GM21528 (cell line): ENCODE measurements around the gene TBC1D1.
"Not testable (repeated sequence)": the region's sequence is repeated elsewhere in the genome, so short reads cannot be mapped to it uniquely, and the experiment has no call there.

Experiments
- ATAC-seq: cut with Tn5 transposase; IDR thresholded peaks from one replicate; pipeline ENCODE4 v1.9.1; 2021; ENCODE audit warnings: mild to moderate bottlenecking, moderate library complexity; ENCODE audit not compliant: unreplicated experiment, low FRiP score

Gene TBC1D1

DNA sequence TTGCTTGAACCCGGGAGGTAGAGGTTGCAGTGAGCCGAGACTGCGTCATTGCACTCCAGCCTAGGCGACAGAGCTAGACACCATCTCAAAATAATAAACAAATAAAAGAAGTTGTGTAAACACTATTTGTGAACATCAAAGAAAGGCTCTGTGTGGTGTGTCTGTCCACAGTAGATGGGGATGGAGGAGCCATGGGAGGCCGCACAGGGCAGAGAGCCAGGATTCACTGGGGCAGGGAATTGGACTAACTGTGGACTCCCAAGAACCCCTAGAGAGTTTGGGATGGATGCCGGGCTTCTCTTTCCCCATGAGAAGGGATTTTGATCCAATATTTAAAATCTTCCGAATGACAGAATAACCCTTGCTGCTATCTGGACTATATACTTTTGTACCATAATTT lies 26.5 kb downstream of the TBC1D1 start:
- ATAC-seq, result no peak

DNA sequence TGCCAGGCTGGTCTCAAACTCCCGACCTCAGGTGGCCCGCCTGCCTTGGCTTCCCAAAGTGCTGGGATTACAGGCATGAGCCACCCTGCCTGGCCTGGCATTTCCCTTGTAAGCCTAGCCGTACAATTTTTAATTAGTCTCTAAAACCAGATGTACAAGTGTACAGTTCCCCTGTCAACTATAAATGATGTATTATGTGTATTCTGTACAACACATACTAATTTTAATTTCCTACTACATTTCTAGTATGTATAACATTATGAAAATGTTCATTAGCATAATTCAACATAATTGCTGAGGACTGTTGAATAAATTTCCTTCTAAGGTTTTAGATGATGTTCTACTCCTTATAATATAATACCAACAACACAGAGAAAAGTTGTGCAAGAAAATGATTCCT lies 27.8 kb downstream of the TBC1D1 start:
- no peak for ATAC-seq

DNA sequence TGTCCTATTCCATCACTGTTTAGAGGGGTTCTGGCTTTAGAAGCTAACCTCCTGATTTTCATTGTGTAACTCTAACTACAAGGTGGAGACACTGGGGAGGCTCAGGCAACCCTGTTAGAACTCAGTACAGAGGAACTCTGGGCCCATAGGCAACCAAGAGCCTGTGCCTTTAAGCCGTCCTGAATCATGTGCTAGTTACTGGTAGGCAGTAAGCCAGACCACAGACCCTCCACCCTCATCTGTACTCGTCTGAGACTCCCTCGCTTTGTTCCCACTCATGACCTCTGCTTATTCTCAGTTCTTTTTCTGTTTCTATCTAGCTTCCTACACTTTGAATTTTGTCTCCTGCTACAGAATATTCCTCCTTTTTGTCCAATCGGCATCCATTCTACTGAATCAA lies 31.4 kb downstream of the TBC1D1 start:
- ATAC-seq, result no peak

DNA sequence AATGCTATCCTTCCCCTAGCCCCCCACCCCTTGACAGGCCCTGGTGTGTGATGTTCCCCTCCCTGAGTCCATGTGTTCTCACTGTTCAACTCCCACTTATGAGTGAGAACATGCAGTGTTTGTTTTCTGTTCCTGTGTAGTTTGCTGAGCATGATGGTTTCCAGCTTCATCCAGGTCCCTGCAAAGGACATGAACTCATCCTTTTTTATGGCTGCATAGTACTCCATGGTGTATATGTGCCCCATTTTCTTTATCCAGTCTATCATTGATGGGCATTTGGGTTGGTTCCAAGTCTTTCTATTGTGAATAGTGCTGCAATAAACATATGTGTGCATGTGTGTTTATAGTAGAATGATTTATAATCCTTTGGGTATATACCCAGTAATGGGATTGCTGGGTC lies 32.2 kb downstream of the TBC1D1 start:
- not testable (repeated sequence) for ATAC-seq

DNA sequence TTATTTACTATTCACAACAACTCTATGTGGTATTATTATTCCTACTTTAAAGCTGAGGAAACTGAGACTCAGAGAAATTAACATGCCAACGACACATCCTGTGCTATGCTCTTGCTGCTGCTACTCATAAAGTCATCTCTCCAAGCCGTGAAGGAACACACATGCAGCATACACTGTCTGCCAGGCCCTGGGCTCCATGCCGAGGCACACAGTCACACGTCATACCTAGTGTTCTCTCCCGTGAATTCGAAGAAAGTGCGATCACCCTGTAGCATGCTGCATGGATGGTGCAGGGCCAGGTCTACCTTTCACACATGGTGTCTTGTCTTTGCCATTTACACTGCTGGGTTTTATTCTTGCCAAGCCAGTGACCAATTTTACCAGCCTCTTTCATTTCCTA lies 34.1 kb downstream of the TBC1D1 start:
- no peak for ATAC-seq

DNA sequence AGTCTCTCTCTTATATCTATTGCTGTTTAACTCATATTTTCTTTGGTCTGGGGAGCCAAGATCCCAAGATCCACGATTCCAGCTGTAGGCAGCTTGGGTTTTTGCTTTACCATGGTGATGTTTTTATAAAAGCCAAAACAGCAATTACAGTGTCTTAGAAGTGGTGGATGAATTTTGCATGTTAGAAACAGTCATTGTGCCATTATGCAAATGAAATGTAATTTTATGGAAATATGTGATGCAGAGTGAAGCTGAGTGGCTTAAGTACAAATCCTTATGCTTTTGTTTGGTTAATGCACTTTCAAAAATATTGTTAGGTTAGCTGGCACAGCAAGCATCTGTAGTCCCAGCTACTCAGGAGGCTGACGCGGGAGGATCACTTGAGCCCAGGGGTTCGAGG lies 36.5 kb downstream of the TBC1D1 start:
- ATAC-seq, result no peak

DNA sequence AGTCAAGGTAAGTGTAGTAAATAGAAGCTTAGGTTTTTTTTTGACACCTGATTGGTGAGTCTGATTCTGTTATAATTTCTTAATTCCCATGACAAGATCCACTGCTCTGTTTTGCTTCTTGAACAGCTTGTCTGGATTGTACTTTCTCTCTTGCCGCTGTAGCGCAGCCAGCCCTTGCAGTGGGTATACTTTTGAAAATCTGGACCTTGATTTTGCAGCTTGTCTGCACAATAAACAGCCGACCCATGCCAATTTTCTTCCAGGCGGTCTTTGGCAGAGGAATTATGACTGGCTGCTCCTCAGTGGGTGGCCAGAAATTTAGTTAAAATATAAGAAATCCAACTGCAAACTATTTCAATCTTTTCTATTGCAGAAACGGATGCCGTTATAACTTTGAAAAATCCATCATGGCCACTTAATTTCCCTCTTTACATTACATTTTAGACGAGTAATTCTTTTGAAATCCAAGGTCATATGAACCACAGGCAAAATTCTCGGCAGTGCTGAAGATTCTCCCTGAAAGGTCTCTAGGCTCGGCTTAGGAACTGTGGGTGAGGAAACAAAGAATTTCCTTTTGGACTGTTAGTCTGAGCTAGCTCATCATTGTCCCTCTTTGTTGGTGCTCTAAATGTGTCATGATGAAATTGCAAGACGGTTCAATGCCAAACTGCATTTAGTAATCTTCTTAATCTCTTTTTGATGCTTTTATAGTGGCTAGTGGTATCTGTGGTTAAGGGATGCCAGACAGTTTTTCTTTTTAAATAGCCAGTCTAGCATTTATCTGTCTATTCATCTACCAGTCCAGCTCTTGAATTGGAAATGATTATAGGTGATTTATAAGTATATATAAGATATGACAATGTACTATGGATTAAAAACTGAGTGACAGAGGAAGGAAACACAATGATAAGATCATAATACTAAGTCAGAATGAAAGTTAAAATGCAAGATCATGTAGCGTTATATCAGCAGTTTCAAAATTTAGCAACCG lies 37.8 kb downstream of the TBC1D1 start:
- ATAC-seq, result no peak

DNA sequence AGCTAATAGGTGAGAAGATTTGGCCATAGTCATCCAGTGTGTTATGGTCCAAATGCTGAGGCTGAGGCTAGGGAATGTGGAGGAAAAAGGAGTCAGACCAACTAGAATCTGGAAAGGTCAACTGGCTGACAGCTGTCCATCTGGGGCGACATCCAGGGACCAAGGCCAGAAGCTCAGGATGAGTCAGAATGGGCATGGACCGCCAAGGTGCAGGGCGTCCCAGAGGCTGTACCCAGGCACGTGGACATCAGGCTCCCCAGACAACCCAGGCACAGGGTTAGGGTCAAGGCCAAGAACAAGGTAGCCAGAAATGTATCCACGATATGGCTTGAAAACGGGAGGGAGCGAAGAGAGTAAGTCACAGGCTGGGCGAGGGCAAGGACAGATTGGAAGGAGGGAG lies 43.2 kb downstream of the TBC1D1 start:
- ATAC-seq, result no peak

DNA sequence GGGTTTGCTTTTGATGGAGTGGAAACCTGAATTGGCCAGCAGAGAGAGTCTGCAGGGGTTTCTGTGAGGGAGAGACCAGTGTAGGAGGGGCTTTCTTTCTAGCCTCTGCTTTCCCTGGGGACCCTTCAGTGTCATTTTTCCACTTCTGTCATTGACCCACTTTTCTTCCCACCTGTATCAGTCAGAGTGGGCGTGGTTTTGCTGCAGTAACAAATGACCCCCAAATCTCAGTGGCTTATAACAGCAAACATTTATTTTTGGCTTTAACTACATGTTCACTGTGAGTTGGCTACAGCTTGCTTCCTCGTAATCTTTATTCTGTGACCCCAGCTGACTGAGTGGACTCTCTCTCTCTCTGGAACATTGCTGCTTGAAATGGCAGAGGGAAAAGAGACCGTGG lies 43.7 kb downstream of the TBC1D1 start:
- no peak for ATAC-seq

DNA sequence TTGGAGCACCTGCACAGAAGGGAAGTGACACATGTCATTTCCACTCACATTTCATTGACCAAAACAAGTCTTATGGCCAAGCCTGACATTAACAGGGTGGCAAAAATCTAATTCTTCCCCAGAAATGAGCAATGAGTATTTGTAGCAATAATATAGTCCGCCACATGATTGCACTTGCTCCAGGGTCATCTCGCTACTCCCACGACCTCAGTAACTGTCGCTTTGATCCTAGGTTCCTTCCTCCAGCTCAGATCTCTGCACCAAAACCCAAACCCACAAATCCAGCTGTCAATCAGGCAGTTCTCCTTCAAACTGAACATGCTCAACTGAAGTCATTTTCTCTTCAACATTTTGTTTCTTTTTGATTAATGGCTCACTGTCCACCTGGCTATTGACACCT lies 44.1 kb downstream of the TBC1D1 start:
- no peak for ATAC-seq

DNA sequence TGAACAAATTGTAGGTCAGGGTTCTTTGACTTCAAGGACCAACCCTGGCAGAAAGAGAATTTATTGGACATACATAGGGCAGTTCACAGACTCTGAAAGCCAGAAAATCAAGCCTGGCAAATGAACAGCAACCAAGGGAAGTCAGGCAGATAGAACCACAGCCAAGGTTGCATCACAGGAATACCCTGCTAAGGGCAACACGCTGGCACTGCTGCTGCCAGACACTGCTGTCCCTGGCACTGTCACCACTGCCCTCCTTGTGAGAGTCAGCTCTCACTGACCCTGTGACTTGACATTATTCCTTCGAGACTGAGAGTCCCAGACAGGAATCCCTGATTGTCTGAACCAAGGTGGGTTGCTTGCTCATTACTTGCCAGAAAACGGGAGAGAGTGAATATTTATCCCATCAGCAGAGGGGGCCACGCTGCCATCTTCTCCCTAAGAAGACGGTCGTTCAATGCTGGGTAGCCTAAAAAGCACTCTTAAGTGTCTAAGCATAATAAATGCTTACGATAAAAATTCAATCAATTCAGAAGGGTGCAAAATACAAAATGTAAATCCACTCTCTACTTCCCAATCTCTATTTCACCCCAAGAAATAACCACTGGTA lies 46.1 kb downstream of the TBC1D1 start:
- no peak for ATAC-seq

DNA sequence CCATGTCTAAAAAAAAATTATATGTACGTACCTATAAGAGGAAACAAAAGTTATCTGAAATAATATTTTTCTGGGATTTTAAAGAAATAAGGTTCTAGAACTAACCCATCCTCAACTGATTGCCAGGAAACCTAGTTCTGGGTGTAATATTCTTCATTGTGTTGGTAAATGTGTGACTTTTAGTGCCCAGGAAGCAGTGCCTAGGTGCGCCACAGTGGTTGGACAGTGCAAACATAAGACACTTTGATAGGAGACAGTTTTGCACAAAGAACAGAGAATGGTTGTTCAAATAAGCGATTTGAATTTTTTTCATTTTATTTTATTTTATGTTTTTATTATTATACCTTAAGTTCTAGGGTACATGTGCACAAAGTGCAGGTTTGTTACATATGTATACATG lies 47.3 kb downstream of the TBC1D1 start:
- no peak for ATAC-seq

DNA sequence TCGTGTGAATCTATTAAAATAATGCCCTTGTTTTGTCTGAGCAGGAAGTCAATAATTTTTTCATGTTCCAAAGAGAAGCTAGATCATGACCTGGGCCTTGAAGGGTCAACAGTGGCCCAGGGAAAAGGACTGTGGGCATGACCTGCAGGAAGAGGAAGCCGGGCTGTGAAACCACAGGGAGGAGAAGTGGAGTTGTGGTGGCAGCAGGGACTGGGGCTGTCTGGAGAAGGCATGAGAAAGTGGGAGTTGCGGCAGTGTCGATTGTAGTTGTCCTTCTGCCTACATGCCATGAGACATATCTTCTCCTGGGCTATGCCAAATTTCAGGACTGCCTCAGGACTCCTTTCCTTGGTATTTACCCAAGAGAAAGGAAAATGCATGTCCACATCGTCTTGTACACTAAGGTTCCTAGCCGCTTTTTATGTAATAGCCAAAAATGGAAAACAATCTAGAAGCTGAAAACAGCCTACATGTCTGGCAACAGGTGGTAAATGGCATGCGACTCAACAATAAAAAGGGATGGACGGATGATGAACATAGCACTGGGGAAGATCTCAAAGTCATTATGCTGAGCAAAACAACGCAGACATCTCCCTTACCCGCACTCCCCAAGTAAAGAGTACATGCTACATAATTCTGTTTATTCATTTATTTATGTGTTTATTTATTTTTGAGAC lies 55.8 kb downstream of the TBC1D1 start:
- ATAC-seq, result no peak

DNA sequence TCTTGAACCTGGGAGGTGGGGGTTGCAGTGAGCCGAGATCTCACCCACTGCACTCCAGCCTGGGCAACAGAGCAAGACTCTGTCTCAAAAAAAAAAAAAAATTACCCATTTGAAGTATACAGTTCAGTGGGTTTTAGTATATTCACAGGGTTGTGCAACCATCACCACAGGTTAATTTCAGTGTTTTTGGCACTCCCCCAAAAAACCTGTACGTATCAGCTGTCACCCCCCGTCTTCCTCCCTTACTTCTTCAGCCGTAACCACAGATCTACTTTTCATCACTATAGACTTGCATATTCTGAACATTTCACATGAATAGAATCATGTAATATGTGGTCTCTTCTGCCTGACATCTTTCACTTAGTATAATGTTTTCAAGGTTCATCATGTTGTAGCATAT lies 57.7 kb downstream of the TBC1D1 start:
- no peak for ATAC-seq

DNA sequence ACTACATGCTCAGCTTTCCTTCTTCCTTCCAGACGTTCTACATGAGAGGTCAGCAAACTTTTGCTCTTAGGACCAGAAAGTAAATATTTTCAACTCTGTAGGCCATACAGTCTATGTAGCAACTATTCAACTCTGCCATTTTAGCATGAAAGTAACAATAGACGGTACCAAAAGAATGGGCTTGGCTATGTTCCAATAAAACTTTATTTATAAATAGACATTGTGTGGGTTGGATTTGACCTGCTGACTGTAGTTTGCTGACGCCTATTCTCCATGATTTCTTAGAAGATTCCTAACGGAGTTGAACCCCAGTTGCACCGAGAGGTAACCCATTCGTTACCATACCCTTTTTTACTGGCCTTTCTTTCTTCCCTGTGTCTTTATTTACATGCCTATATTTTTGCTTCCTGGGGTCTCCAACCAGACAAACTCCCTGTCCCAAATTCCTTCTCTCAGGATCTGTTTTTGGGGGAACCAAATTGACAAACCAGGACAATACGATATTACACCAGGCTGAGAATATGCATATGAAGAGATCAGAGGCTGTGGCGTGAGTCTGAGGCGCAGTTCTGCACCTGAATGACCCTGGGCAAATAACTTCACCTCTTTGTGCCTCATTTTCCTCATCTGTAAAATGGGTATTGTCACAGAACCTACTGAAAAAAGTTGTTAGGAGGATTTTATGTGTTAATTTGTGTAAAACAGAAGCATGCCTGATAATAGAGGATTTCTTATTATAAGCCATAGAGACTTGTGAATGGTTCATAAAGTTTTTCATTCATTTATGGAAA lies 58.9 kb downstream of the TBC1D1 start:
- no peak for ATAC-seq

DNA sequence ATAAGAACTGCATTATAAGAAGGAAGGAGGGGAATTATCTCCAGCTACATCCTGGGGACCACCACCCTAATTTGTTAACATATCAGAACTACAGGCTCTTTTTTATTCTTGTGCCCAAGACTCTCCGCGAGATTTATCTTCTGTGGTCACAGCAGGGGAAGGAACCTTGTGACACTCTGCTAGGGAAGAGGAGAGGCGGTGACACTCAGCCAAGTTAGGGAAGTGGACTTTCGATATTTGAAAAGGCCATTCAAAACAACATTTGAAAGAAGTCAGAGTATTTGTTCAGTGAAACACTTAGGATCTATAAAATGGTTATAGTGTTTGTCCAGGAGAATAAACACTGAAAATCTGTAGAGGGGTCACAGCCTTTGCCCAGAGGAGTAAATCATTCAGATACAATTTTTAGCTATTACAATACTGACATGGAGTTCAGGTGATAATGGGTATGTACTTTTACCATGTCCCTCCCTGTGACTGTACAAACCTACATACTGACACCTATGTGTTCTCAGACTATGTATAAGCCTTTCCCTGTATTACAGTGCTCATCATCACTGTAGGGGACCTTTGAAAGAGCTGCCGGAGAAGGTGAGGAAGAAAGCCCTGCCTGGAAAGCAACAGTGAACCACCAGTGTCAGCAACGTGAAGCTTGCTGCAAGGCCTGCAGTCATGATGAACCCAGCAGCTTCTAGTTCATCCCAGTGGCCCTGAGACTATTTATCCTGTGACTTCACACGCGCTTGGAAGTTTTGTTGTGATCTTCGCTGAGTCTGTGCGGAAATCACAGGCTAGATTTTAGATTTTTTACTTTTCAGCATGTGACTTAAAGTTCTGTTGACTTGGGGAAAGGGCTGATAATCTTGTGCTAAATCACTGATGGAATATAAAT lies 60.8 kb downstream of the TBC1D1 start:
- no peak for ATAC-seq

DNA sequence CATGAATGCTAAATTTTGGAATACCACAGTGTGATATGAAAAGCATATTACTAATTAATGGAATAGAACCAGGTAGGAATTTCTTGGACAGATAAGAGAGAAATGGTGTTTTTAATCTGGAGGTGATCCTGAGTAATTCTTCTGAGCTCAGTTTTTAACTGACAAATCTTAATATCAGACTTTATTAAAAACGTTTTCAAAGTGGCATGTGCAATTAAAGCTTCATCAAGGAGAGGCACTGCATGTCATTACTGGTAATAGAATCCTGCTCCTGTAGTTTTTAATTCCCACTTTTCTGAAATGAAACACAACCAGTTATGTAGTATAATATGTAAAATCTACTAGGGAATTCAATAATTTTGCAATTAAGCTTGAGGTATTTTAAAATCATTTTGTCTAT lies 62.3 kb downstream of the TBC1D1 start:
- no peak for ATAC-seq

DNA sequence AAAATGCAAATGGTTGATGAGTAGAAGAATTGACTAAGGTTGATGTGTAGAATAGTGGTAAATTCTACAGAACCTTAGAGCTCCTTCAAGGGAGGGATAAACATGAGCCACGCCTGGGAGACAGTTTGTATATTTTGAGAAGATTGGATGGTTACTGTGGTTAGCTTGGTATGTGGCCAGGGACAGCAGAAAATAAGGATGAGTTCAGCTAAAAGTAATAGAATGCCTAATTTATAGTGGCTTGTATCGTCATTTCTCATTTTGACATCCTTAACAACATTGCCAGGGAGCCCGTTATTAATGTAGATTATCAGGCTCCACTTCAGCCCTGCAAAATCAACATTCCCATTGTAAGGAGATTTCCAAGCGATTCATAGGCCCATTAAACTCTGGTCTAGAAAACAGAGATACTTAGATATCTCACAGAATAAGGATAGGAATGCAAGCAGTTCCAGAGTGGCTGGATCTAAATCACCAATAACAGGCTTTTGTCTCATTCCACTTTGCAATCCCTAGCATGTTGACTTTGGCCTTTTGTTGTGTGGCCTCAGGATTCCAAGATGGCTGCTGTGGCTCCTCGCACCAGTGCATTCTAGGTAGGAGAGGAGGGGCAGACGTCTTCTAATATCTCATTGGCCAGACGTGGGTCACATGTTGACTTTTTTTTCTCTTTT lies 62.9 kb downstream of the TBC1D1 start:
- no peak for ATAC-seq

DNA sequence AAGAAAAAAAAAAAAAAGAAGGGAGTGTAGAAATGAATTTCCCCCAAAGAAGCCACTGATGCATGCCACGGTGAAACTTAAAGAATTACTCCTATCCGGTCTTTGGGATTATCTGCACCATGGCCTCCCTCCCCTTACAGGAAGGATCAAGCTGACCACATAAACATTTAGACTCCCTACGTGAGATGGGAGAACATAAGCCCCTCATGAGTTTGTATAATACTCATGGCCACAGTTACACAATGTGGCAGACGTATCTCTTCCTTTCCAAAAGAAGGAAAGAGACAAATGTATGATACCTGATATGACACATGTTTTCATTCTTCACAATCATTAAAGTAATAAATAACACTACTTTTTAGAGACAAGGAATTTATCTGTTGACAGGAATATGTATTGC lies 66.1 kb downstream of the TBC1D1 start:
- ATAC-seq, result no peak
